ENCODE measurements around the gene NUCKS1. TPM values are rescaled to one million over a fixed set of nuclear protein-coding genes. Genes with fewer than 3 reads are reported as not detected.

NUCKS1 gene
- total and polyA plus RNA-seq, 2 of the 4 experiments (the other 2 are of a cell fraction): 37.9 to 103 TPM

- TF ChIP-seq CTCF (conservative IDR thresholded peaks at IDR 0.05; ENCODE audit: low read depth, low read length): no peak
- TF ChIP-seq MAFK (IDR thresholded peaks at IDR 0.05; ENCODE audit: low read depth, low read length): no peak
- TF ChIP-seq RAD21 (IDR thresholded peaks at IDR 0.05; ENCODE audit: low read length): no peak
- TF ChIP-seq RCOR1 (IDR thresholded peaks at IDR 0.05; ENCODE audit: insufficient replicate concordance, low read length): no peak
- TF ChIP-seq FOS (IDR thresholded peaks at IDR 0.05; ENCODE audit: low read depth, low read length): no peak
- no peak for TF ChIP-seq MAZ (IDR thresholded peaks at IDR 0.05; ENCODE audit: borderline replicate concordance, low read depth, low read length)
- TF ChIP-seq ELK1 (IDR thresholded peaks at IDR 0.05; ENCODE audit: borderline replicate concordance, low read depth, low read length): no peak
- TF ChIP-seq CEBPB (IDR thresholded peaks at IDR 0.05; ENCODE audit: low read depth, low read length): no peak
- no peak for TF ChIP-seq RFX5 (IDR thresholded peaks at IDR 0.05; ENCODE audit: low read depth, low read length)
- no peak for TF ChIP-seq BHLHE40 (IDR thresholded peaks at IDR 0.05; ENCODE audit: low read depth, low read length)
- TF ChIP-seq MXI1 (IDR thresholded peaks at IDR 0.05; ENCODE audit: borderline replicate concordance, low read depth, low read length): no peak
- no peak for TF ChIP-seq SMC3 (IDR thresholded peaks at IDR 0.05; ENCODE audit: low read depth, low read length)
- no peak for TF ChIP-seq NFE2L2 (IDR thresholded peaks at IDR 0.05; ENCODE audit: low read depth, low read length)
- TF ChIP-seq POLR2A (IDR thresholded peaks at IDR 0.05; ENCODE audit: low read depth, low read length): no peak
- TF ChIP-seq CHD1 (IDR thresholded peaks at IDR 0.05; ENCODE audit: low read depth, low read length): no peak
- TF ChIP-seq USF2 (IDR thresholded peaks at IDR 0.05; ENCODE audit: low read depth, low read length): no peak
- intact Hi-C loops (cut with micrococcal nuclease): no loop called here
- H4K20me1 ChIP-seq (ENCODE audit: insufficient read depth, low read length): peaks cover 28% of the 10 kb centered on the region
Observed at GRCh38 chr1:205726619-205727125, 23.3 kb downstream of the NUCKS1 start.

More at GRCh38 chr1:205726619-205727125, 23.3 kb downstream of the NUCKS1 start:
- H3K56ac ChIP-seq (ENCODE audit: extremely low read depth, insufficient read depth, low read length): no peak overlapping the region
- H3K4me2 ChIP-seq (ENCODE audit: low read depth, low read length): no peak overlapping the region
- ATAC-seq (ENCODE audit: low read depth) (no peak), DNase-seq (no peak)
- H3K27me3 ChIP-seq (ENCODE audit: control insufficient read depth, insufficient read depth, low read length): no peaks in the 10 kb centered on the region
- no peaks in the 10 kb centered on the region; the same call in 1 of the 2 replicates for H3K4me1 ChIP-seq (ENCODE audit: control insufficient read depth, insufficient read depth, low read length)
- no peak overlapping the region for H4K91ac ChIP-seq (ENCODE audit: insufficient read depth, low read depth, low read length)
- no CpG with 5 or more reads among the region's 4 CpGs for WGBS, 2 experiments (ENCODE audit: extremely low coverage in 2 of 2, insufficient read length in 1 of 2)
- no peak overlapping the region for H3K4me3 ChIP-seq (ENCODE audit: insufficient read depth, low read depth, low read length)
- H2AFZ ChIP-seq (replicated peaks; ENCODE audit: low read length, poor library complexity): no peak overlapping the region
- no peak overlapping the region for H2BK20ac ChIP-seq (ENCODE audit: low read depth, low read length)
- ChIA-PET CTCF (interaction anchor here (1.4 kb wide), 1 partner anchor 22 kb away, joined by 3 read pairs; no protein-coding TSS in a partner anchor), POLR2A (ENCODE audit: unreplicated experiment) (no interaction called here)
- H3K18ac ChIP-seq (ENCODE audit: low read depth, low read length): no peak overlapping the region
- H3K79me1 ChIP-seq (ENCODE audit: low read depth in 1 of 2, low read length in 2 of 2): peaks cover 15 to 44% of the 10 kb centered on the region in 2 experiments
- no peak overlapping the region for H4K8ac ChIP-seq (ENCODE audit: low read depth in 2 of 2, low read length in 2 of 2)
- no peak overlapping the region for H2BK15ac ChIP-seq (ENCODE audit: low read depth, low read length)
- no peak overlapping the region for H2AK9ac ChIP-seq (replicated peaks; ENCODE audit: low read depth, low read length, poor library complexity)
- H3K27ac ChIP-seq (ENCODE audit: insufficient read depth, low read length): no peak overlapping the region
- H3K9me1 ChIP-seq (ENCODE audit: insufficient read depth, low read length): 0 out of 2 replicates have a peak, but pooled peaks cover 5% of the 10 kb centered on the region
- H2BK5ac ChIP-seq (ENCODE audit: low read depth, low read length, poor library complexity, severe bottlenecking): no peak overlapping the region
- H3K4ac ChIP-seq (ENCODE audit: low read depth, low read length): no peak overlapping the region
- dilution Hi-C loops (cut with HindIII; ENCODE audit: low sequenced_read_pairs, unreplicated experiment): no loop called here
- no peak overlapping the region for H3K9ac ChIP-seq (ENCODE audit: low read depth, low read length)
- no peak overlapping the region for H3K23ac ChIP-seq (ENCODE audit: low read depth, low read length)
- BruUV-seq (replicated peaks): no TSS peak
- H3K14ac ChIP-seq (replicated peaks; ENCODE audit: low read depth, low read length): no peak overlapping the region
- no peaks in the 10 kb centered on the region for H3K9me3 ChIP-seq (ENCODE audit: control insufficient read depth, insufficient read depth, low read length)
- H3K36me3 ChIP-seq (ENCODE audit: control insufficient read depth, insufficient read depth, low read length): peaks cover 23% of the 10 kb centered on the region
- no peak overlapping the region for H2AK5ac ChIP-seq (ENCODE audit: low read depth, low read length)
- in situ Hi-C loops (cut with MboI; ENCODE audit: low sequenced_read_pairs): no loop called here
- H4K5ac ChIP-seq (ENCODE audit: low read depth, low read length): no peak overlapping the region
- no peak overlapping the region for H2BK120ac ChIP-seq (ENCODE audit: low read depth, low read length)

Measured in IMR-90 (cell line).